Left lung (tissue), 10 donors: ENCODE data around the gene CDH13. TPM values are rescaled to one million over a fixed set of nuclear protein-coding genes. Genes with fewer than 3 reads are reported as not detected.

Experiments
- ATAC-seq: fragments of 200-7000 bp; cut with Tn5 transposase; one replicate; pipeline ENCODE4 v1.9.1; 2020; ENCODE audit warnings: moderate library complexity
- DNase-seq, 4 donors: peaks; one replicate each; pipeline ENCODE4 v3.0.0-alpha.2; 2013 to 2020
- H3K27ac ChIP-seq, 2 donors: fragments of 200-600 bp; sonication (generic) in 1 of 2; one replicate each; pipeline versions ENCODE4 v1.5.0 to v1.8.0; 2020 to 2021
- H3K27me3 ChIP-seq, 2 donors: fragments of 200-600 bp; sonication (generic) in 1 of 2; one replicate each; pipeline versions ENCODE4 v1.5.0 to v1.8.0; 2020 to 2021
- H3K36me3 ChIP-seq, 2 donors: fragments of 200-600 bp; sonication (generic) in 1 of 2; one replicate each; pipeline versions ENCODE4 v1.5.0 to v1.8.0; 2020 to 2021
- H3K4me1 ChIP-seq, 2 donors: fragments of 200-600 bp; one replicate each; pipeline ENCODE4 v1.8.0; 2021
- H3K4me3 ChIP-seq, 2 donors: fragments of 200-600 bp; sonication (generic) in 1 of 2; one replicate each; pipeline versions ENCODE4 v1.5.0 to v1.8.0; 2020 to 2021; ENCODE audit warnings: mild to moderate bottlenecking in 1 of 2
- H3K9me3 ChIP-seq, 2 donors: fragments of 200-600 bp; sonication (generic) in 1 of 2; one replicate each; pipeline versions ENCODE4 v1.5.0 to v1.8.0; 2020 to 2021
- intact Hi-C, 2 donors: fragments of 100-400 bp; cut with DNase I; formaldehyde crosslinking; loops; one replicate each; pipeline versions ENCODE4 v1.11.2 to v1.14.2; 2022
- polyA plus RNA-seq, 6 donors: library from polyadenylated mRNA; unstranded; fragments of 120-200 nt; gene quantifications; one replicate each; pipeline ENCODE4 v1.2.1, GENCODE V29; 2013; ENCODE audit not compliant: insufficient read length in 6 of 6
- total RNA-seq, 2 donors: library from RNA; stranded (reverse); fragmentation: NEBNext Ultra II Directional; extraction: Animal tissue kit (Norgen Biotek cat#: 25700); gene quantifications; one replicate each; pipeline ENCODE4 v1.2.1, GENCODE V29; 2021
- TF ChIP-seq, protein P1 (sequence below), 2 donors: fragments of 200-600 bp; sonication (generic) in 1 of 2; IDR thresholded peaks; one replicate each; pipeline versions ENCODE4 v1.5.0 to v1.8.0; 2021; ENCODE audit warnings: antibody characterized with exemption in 2 of 2
- donor health status: DM: no; HTN: yes; CAD: no.
- donor health status: DM: no; HTN: no; CAD: no.

The CDH13 gene
- total and polyA plus RNA-seq, 8 donors, result 2.7 to 20.3 (median 3.2) TPM

- Histone ChIP-seq H3K4me3 (no peak overlapping the region), H3K4me1 (no peaks in the 10 kb centered on the region), H3K27ac (no peak overlapping the region), H3K36me3 (no peaks in the 10 kb centered on the region), H3K9me3 (no peaks in the 10 kb centered on the region), H3K27me3 (no peaks in the 10 kb centered on the region)
- ATAC-seq (no peak), DNase-seq (no peak)
- TF ChIP-seq, protein P1, sequence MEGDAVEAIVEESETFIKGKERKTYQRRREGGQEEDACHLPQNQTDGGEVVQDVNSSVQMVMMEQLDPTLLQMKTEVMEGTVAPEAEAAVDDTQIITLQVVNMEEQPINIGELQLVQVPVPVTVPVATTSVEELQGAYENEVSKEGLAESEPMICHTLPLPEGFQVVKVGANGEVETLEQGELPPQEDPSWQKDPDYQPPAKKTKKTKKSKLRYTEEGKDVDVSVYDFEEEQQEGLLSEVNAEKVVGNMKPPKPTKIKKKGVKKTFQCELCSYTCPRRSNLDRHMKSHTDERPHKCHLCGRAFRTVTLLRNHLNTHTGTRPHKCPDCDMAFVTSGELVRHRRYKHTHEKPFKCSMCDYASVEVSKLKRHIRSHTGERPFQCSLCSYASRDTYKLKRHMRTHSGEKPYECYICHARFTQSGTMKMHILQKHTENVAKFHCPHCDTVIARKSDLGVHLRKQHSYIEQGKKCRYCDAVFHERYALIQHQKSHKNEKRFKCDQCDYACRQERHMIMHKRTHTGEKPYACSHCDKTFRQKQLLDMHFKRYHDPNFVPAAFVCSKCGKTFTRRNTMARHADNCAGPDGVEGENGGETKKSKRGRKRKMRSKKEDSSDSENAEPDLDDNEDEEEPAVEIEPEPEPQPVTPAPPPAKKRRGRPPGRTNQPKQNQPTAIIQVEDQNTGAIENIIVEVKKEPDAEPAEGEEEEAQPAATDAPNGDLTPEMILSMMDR (IDR thresholded peaks at IDR 0.05), result no peak
- intact Hi-C loops, result no loop called here
Measured at GRCh38 chr16:83418565-83418964, 791.8 kb downstream of the CDH13 start.

DNA sequence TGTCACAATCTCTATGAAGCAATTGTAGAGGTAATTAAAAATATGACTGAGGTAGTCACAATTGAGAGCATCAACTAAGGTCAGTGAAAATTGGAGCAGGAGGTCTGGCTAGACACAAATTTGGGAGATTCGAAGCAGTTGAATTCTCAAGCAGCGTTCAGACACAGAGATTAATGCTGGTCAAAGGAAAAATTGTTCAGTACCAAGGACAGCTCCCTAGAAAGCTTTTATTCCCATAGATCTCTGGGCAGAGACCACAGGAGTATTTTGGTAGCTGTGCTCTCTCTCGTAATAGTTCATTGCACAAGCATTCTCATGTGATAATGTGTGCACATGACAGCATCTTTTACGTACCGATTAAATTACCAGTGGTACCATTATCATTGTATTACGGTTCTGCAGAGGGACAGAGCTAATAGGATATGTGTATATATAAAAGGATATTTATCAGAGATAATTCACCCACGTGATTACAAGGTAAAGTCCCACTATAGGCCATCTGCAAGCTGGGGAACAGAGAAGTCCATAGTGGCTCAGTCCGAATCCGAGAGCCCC, 793.5 kb downstream of the CDH13 start:
- peak in 2 of 4 donors; percentile 24 to 28 for DNase-seq
- no peaks in the 10 kb centered on the region for H3K36me3 ChIP-seq
- no peak overlapping the region for H3K4me3 ChIP-seq
- no peak overlapping the region for H3K27ac ChIP-seq
- TF ChIP-seq, protein P1 (IDR thresholded peaks at IDR 0.05), result no peak
- H3K27me3 ChIP-seq, result no peaks in the 10 kb centered on the region
- no peaks in the 10 kb centered on the region for H3K9me3 ChIP-seq
- ATAC-seq, result no peak
- intact Hi-C loops, result no loop called here
- no peaks in the 10 kb centered on the region for H3K4me1 ChIP-seq

DNA sequence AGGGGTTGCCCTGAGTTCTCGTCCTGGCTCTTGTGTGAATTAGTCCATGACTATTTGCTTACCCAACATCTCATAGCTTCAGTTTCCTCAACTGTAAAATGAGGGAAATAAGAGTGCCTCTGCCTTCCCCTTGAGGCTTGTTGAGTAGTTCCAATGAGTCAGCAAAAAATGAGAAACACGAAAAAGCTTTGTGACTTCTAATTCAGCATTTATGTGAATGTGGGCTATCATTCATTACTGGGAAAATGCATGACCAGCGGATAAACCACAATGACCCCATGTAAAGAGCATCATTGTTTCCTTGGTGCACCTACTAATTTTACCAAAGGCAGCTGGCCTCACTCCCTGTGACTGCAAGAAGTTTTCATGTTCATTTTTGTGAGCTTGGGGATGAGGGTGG, 806.4 kb downstream of the CDH13 start:
- H3K4me3 ChIP-seq, result no peak overlapping the region
- intact Hi-C loops, result no loop called here
- ATAC-seq (no peak), DNase-seq (no peak)
- no peaks in the 10 kb centered on the region for H3K27me3 ChIP-seq
- H3K4me1 ChIP-seq, result no peaks in the 10 kb centered on the region
- no peak overlapping the region for H3K27ac ChIP-seq
- H3K36me3 ChIP-seq, result no peaks in the 10 kb centered on the region
- H3K9me3 ChIP-seq, result no peaks in the 10 kb centered on the region
- TF ChIP-seq, protein P1 (IDR thresholded peaks at IDR 0.05), result no peak

GRCh38 chr16:83437036-83437435, 810.3 kb downstream of the CDH13 start:
- Histone ChIP-seq H3K27ac (no peak overlapping the region), H3K36me3 (no peaks in the 10 kb centered on the region), H3K27me3 (no peaks in the 10 kb centered on the region), H3K9me3 (no peaks in the 10 kb centered on the region), H3K4me3 (no peak overlapping the region), H3K4me1 (no peaks in the 10 kb centered on the region)
- TF ChIP-seq, protein P1 (IDR thresholded peaks at IDR 0.05), result no peak
- ATAC-seq (no peak), DNase-seq (no peak)
- intact Hi-C loops, result no loop called here

- DNase-seq (no peak), ATAC-seq (no peak)
- H3K9me3 ChIP-seq, result no peaks in the 10 kb centered on the region
- H3K27ac ChIP-seq, result no peak overlapping the region
- no peaks in the 10 kb centered on the region for H3K4me1 ChIP-seq
- intact Hi-C loops, result no loop called here
- no peaks in the 10 kb centered on the region for H3K27me3 ChIP-seq
- no peak overlapping the region for H3K4me3 ChIP-seq
- TF ChIP-seq, protein P1 (IDR thresholded peaks at IDR 0.05), result no peak
- H3K36me3 ChIP-seq, result no peaks in the 10 kb centered on the region
Measured at GRCh38 chr16:83438326-83438725, 811.6 kb downstream of the CDH13 start.
